HepG2 (cell line): Measurements from ENCODE around the gene C2orf78. TPM values are rescaled to one million over a fixed set of nuclear protein-coding genes. Genes with fewer than 3 reads are reported as not detected.

Experiments
- CAMTA2 ChIP-seq: sonication (generic); formaldehyde crosslinking; IDR thresholded peaks from 2 replicates; pipeline ENCODE4 v1.4.0; 2020; ENCODE audit warnings: mild to moderate bottlenecking, missing genetic modification reagents, borderline replicate concordance
- EP300 ChIP-seq, 3 experiments: sonication (generic) in 1 of 3; formaldehyde crosslinking in 1 of 3; IDR thresholded peaks; 2 replicates each; pipeline versions ENCODE4 v1.5.1 to v1.6.1; 2011 to 2020; ENCODE audit warnings: low read depth in 2 of 3, low read length in 2 of 3, borderline replicate concordance in 1 of 3, improper control_type of control experiment in 1 of 3, mild to moderate bottlenecking in 1 of 3, missing genetic modification reagents in 1 of 3, moderate library complexity in 1 of 3
- ETV5 ChIP-seq: IDR thresholded peaks from 2 replicates; pipeline ENCODE4 v1.6.1; 2018; ENCODE audit warnings: missing biosample characterization, missing genetic modification reagents, inconsistent platforms, borderline replicate concordance
- GATAD1 ChIP-seq: IDR thresholded peaks from 2 replicates; pipeline ENCODE4 v1.6.1; 2016; ENCODE audit warnings: missing genetic modification reagents, missing compliant biosample characterization
- GATAD2A ChIP-seq: IDR thresholded peaks from 2 replicates; pipeline ENCODE4 v1.6.1; 2016
- HMG20A ChIP-seq: IDR thresholded peaks from 2 replicates; pipeline ENCODE4 v1.6.1; 2016; ENCODE audit warnings: borderline replicate concordance
- MAFK ChIP-seq, 2 experiments: IDR thresholded peaks in 1 of 2; conservative IDR thresholded peaks in 1 of 2; 2 replicates each; pipeline ENCODE4 v1.6.1; 2011; ENCODE audit warnings: improper control_type of control experiment in 2 of 2, low read length in 2 of 2
- MTA1 ChIP-seq: sonication (generic); formaldehyde crosslinking; IDR thresholded peaks from 2 replicates; pipeline ENCODE4 v1.4.0; 2020; ENCODE audit warnings: missing genetic modification reagents, mild to moderate bottlenecking, borderline replicate concordance
- MYC ChIP-seq: sonication (generic); formaldehyde crosslinking; IDR thresholded peaks from 2 replicates; pipeline ENCODE4 v1.9.0; 2021; ENCODE audit warnings: missing genetic modification reagents, borderline replicate concordance
- NFYC ChIP-seq: IDR thresholded peaks from 2 replicates; pipeline ENCODE4 v1.6.1; 2016; ENCODE audit warnings: missing genetic modification reagents, missing compliant biosample characterization
- PITX1 ChIP-seq: sonication (generic); formaldehyde crosslinking; IDR thresholded peaks from 2 replicates; pipeline ENCODE4 v1.5.1; 2020; ENCODE audit warnings: mild to moderate bottlenecking, missing genetic modification reagents
- RXRA ChIP-seq: sonication (generic); formaldehyde crosslinking; IDR thresholded peaks from 2 replicates; pipeline ENCODE4 v1.5.1; 2020; ENCODE audit warnings: missing genetic modification reagents
- SP4 ChIP-seq: sonication (generic); formaldehyde crosslinking; IDR thresholded peaks from 2 replicates; pipeline ENCODE4 v1.8.1; 2023; ENCODE audit warnings: mild to moderate bottlenecking, missing genetic modification reagents
- STAT5B ChIP-seq: sonication (generic); formaldehyde crosslinking; IDR thresholded peaks from 2 replicates; pipeline ENCODE4 v1.4.0; 2020; ENCODE audit warnings: missing genetic modification reagents
- TOPORS ChIP-seq: sonication (generic); formaldehyde crosslinking; IDR thresholded peaks from 2 replicates; pipeline ENCODE4 v1.8.0; 2023; ENCODE audit warnings: mild to moderate bottlenecking, missing genetic modification reagents
- ZNF496 ChIP-seq: sonication (generic); formaldehyde crosslinking; IDR thresholded peaks from 2 replicates; pipeline ENCODE4 v1.8.1; 2023; ENCODE audit warnings: mild to moderate bottlenecking, moderate library complexity, missing genetic modification reagents; ENCODE audit not compliant: insufficient replicate concordance
- ZNF572 ChIP-seq: sonication (generic); formaldehyde crosslinking; IDR thresholded peaks from 2 replicates; pipeline ENCODE4 v1.5.1; 2020; ENCODE audit warnings: mild to moderate bottlenecking, missing genetic modification reagents
- ZNF639 ChIP-seq: conservative IDR thresholded peaks from 2 replicates; pipeline ENCODE4 v1.6.1; 2018; ENCODE audit warnings: missing genetic modification reagents
- ZNF678 ChIP-seq: sonication (generic); formaldehyde crosslinking; IDR thresholded peaks from 2 replicates; pipeline ENCODE4 v1.4.0; 2020; ENCODE audit warnings: mild to moderate bottlenecking, missing genetic modification reagents
- ZNF782 ChIP-seq: sonication (generic); formaldehyde crosslinking; IDR thresholded peaks from 2 replicates; pipeline ENCODE4 v1.4.0; 2020; ENCODE audit warnings: missing genetic modification reagents, mild to moderate bottlenecking, borderline replicate concordance
- polyA plus RNA-seq, 8 experiments: library from polyadenylated mRNA; depleted of rRNA in 3 of 8; stranded (reverse) in 7 of 8; unstranded in 1 of 8; fragments of >200 nt; fragmentation: Illumina TruSeq in 4 of 8; extraction: Trizol in 4 of 8; gene quantifications; 2 replicates each; pipeline versions ENCODE4 v1.2.1 to v1.2.3, GENCODE V29; 2011 to 2016; ENCODE audit warnings: low read depth in 4 of 8, missing spikeins in 1 of 8, mixed read lengths in 1 of 8; ENCODE audit not compliant: insufficient read depth in 1 of 8
- total RNA-seq, 5 experiments: library from RNA; depleted of rRNA; stranded (reverse); fragments of >200 nt; fragmentation: Illumina TruSeq; extraction: Trizol; gene quantifications; 2 replicates each; pipeline ENCODE4 v1.2.3, GENCODE V29; 2016; ENCODE audit warnings: low read depth in 1 of 5
- TF ChIP-seq, protein P1 (sequence below): sonication (generic); formaldehyde crosslinking; IDR thresholded peaks from 2 replicates; pipeline ENCODE4 v1.4.0; 2020; ENCODE audit warnings: mild to moderate bottlenecking, low read depth, missing genetic modification reagents
- TF ChIP-seq, protein P2 (sequence below): sonication (generic); formaldehyde crosslinking; IDR thresholded peaks from 2 replicates; pipeline ENCODE4 v1.8.0; 2022; ENCODE audit warnings: low read depth, missing genetic modification reagents

The C2orf78 gene
- total and polyA plus RNA-seq, 2 of the 13 experiments (the other 11 are each of a cell fraction or from before 2014, with no cell fraction given): not detected

DNA sequence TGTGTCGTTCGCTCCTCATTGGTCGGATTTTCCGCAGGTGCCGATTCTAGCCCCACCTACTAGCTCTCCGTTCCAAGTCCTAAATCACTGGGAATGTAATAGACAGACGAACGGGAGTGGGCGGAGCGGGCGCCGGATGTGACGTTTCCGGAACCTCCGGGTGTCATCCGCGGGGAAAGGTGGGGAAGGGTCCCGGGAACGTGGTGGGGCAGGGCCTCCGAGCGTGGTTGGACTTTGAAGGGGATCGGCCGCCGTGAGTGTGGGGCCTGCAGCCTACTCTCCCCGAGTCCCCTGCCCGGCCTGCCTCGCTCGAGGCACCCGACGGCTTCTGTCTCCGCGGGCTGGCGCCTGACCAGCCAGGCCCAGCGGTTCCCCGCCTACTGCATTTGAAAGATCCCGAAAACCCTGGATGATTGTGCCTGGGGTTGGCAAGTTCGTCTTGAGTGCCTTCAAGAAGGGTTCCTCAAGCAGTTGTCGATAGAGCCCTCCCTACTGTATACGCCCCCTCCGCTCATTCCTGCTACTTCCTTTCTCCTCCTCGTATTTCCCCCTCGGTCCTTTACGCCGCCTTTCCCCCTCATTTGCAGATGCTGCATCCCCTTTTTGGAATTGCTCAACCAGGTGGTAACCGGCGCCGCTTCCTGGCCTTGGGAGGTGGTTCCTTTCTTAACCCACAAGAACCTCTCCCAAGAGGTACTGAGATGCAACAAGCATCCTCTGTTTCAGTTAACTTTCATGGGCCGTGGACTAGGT, 45.0 kb downstream of the C2orf78 start, which contains the start of gene STAMBP (continued):
- TF ChIP-seq EP300 (IDR thresholded peaks at IDR 0.05; ENCODE audit: low read depth in 2 of 2, low read length in 2 of 2) (0 out of 4 replicates have a peak, but pooled peaks of 1 of the 2 experiments have one; percentile 9), EP300 (CRISPR knock-in tag; IDR thresholded peaks at IDR 0.05; ENCODE audit: borderline replicate concordance) (no peak), MYC (CRISPR knock-in tag) (peak; percentile 89; the same call in 1 of the 2 replicates), NFYC (peak; percentile 89), ZNF678 (CRISPR knock-in tag) (peak; percentile 78; the same call in 1 of the 2 replicates), GATAD2A (CRISPR knock-in tag) (no peak), GATAD1 (CRISPR knock-in tag) (peak; percentile 91), ZNF572 (peak; percentile 86; the same call in 1 of the 2 replicates), PITX1 (CRISPR knock-in tag) (peak; percentile 72), ZNF639 (CRISPR knock-in tag) (peak; percentile 24; the same call in 1 of the 2 replicates), HMG20A (CRISPR knock-in tag) (no peak), MAFK (conservative IDR thresholded peaks at IDR 0.05 in 1 of 2, IDR thresholded peaks at IDR 0.05 in 1 of 2; ENCODE audit: low read length in 2 of 2) (no peak), TOPORS (peak; percentile 82), SP4 (CRISPR knock-in tag) (peak; percentile 58; the same call in 1 of the 2 replicates), ZNF782 (CRISPR knock-in tag) (peak; percentile 66; the same call in 1 of the 2 replicates), MTA1 (CRISPR knock-in tag) (peak; percentile 55; the same call in 1 of the 2 replicates), ETV5 (CRISPR knock-in tag) (peak; percentile 73), ZNF496 (CRISPR knock-in tag) (no peak), RXRA (CRISPR knock-in tag) (peak; percentile 70; the same call in 1 of the 2 replicates), CAMTA2 (CRISPR knock-in tag) (peak; percentile 23; the same call in 1 of the 2 replicates), STAT5B (peak; percentile 65; the same call in 1 of the 2 replicates)
- TF ChIP-seq, protein P1, sequence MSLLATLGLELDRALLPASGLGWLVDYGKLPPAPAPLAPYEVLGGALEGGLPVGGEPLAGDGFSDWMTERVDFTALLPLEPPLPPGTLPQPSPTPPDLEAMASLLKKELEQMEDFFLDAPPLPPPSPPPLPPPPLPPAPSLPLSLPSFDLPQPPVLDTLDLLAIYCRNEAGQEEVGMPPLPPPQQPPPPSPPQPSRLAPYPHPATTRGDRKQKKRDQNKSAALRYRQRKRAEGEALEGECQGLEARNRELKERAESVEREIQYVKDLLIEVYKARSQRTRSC (CRISPR knock-in tag): no peak
- TF ChIP-seq, protein P2, sequence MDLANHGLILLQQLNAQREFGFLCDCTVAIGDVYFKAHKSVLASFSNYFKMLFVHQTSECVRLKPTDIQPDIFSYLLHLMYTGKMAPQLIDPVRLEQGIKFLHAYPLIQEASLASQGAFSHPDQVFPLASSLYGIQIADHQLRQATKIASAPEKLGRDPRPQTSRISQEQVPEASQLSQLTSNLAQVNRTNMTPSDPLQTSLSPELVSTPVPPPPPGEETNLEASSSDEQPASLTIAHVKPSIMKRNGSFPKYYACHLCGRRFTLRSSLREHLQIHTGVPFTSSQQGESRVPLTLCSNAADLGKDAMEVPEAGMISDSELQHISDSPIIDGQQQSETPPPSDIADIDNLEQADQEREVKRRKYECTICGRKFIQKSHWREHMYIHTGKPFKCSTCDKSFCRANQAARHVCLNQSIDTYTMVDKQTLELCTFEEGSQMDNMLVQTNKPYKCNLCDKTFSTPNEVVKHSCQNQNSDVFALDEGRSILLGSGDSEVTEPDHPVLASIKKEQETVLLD (CRISPR knock-in tag): no peak
